Thymus (tissue), 11 donors: Measurements from ENCODE around the gene EPB41L4A. TPM values are rescaled to one million over a fixed set of nuclear protein-coding genes. Genes with fewer than 3 reads are reported as not detected.
"Not testable (repeated sequence)": the region's sequence is repeated elsewhere in the genome, so short reads cannot be mapped to it uniquely, and the experiment has no call there.

Source experiments
- DNase-seq, 9 donors: peaks; one replicate each; pipeline ENCODE4 v3.0.0-alpha.2; 2013; ENCODE audit warnings: low spot score in 9 of 9, low read depth in 6 of 9, missing footprints in 1 of 9
- H3K27ac ChIP-seq, 2 donors: one replicate each; pipeline ENCODE4 v1.5.1; 2013; ENCODE audit warnings: control low read depth in 1 of 2, low read depth in 1 of 2, low read length in 1 of 2, mild to moderate bottlenecking in 1 of 2, moderate library complexity in 1 of 2
- H3K27me3 ChIP-seq, 2 donors: one replicate each; pipeline ENCODE4 v1.5.1; 2013; ENCODE audit warnings: low read length in 1 of 2; ENCODE audit not compliant: control insufficient read depth in 2 of 2, insufficient read depth in 1 of 2
- H3K36me3 ChIP-seq, 2 donors: one replicate each; pipeline ENCODE4 v1.5.1; 2013; ENCODE audit warnings: low read length in 1 of 2, mild to moderate bottlenecking in 1 of 2, moderate library complexity in 1 of 2; ENCODE audit not compliant: control insufficient read depth in 2 of 2, insufficient read depth in 2 of 2
- H3K4me1 ChIP-seq, 2 donors: one replicate each; pipeline ENCODE4 v1.5.1; 2013; ENCODE audit warnings: low read length in 2 of 2; ENCODE audit not compliant: control insufficient read depth in 2 of 2, insufficient read depth in 2 of 2
- H3K4me3 ChIP-seq, 2 donors: one replicate each; pipeline ENCODE4 v1.5.1; 2013; ENCODE audit warnings: low read length in 2 of 2, control low read depth in 1 of 2, mild to moderate bottlenecking in 1 of 2
- H3K9me3 ChIP-seq, 2 donors: one replicate each; pipeline ENCODE4 v1.5.1; 2013; ENCODE audit warnings: low read length in 1 of 2, mild to moderate bottlenecking in 1 of 2; ENCODE audit not compliant: control insufficient read depth in 2 of 2, insufficient read depth in 1 of 2
- WGBS: extraction: QIAGEN DNeasy Blood & Tissue Kit; methylation state at CpG from one replicate; pipeline ENCODE4 v1.1.7; 2013; 5-methylcytosine and 5-hydroxymethylcytosine counted together
- polyA plus RNA-seq: library from polyadenylated mRNA; stranded (reverse); fragments of 200-250 nt; gene quantifications from one replicate; pipeline ENCODE4 v1.2.3, GENCODE V29; 2013
- total RNA-seq: library from RNA; stranded (reverse); fragments of 120-200 nt; gene quantifications from one replicate; pipeline ENCODE4 v1.2.4, GENCODE V29; 2013
- donor health status: healthy.

The EPB41L4A gene
- total and polyA plus RNA-seq, 2 donors, result 4.8 to 5.2 TPM

GRCh38 chr5:112407666-112408065 lies 11.4 kb downstream of the EPB41L4A start:
- Histone ChIP-seq H3K27ac (no peak overlapping the region), H3K36me3 (no peaks in the 10 kb centered on the region), H3K4me3 (no peak overlapping the region), H3K27me3 (peaks cover 0 to 7% of the 10 kb centered on the region in 2 donors), H3K9me3 (no peaks in the 10 kb centered on the region), H3K4me1 (no peaks in the 10 kb centered on the region)
- no peak for DNase-seq
- WGBS, result 71% methylated on average over 2 of the region's 2 CpGs

- Histone ChIP-seq H3K27me3 (peaks cover 0 to 7% of the 10 kb centered on the region in 2 donors), H3K9me3 (no peaks in the 10 kb centered on the region), H3K27ac (no peak overlapping the region), H3K4me1 (no peaks in the 10 kb centered on the region), H3K4me3 (no peak overlapping the region), H3K36me3 (no peaks in the 10 kb centered on the region)
- no peak for DNase-seq
Observed at GRCh38 chr5:112407240-112407639, 11.8 kb downstream of the EPB41L4A start.

DNA sequence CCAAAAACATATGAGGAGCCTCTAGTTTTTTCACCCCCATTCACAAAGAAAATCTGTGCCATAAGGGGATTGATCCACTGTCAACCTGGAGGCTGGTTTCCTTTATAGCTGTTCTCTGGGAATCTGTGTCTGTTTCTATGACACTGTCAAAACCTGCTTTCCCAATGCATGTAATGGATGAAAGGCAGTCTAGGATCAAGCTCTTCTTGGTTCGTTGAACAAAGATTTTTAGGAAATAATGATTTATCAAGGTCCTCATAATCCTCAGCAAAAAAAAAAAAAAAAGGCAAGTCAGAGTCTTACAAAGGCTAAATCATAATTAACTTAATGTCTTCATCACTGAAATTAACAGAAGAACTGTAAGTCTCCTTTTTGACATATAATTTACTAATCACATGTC lies 16.0 kb downstream of the EPB41L4A start:
- 87% methylated on average over 1 of the region's 1 CpG for WGBS
- no peaks in the 10 kb centered on the region for H3K27me3 ChIP-seq
- H3K4me3 ChIP-seq, result no peak overlapping the region
- DNase-seq, result no peak
- H3K9me3 ChIP-seq, result no peaks in the 10 kb centered on the region
- no peaks in the 10 kb centered on the region for H3K4me1 ChIP-seq
- H3K27ac ChIP-seq, result no peak overlapping the region
- no peaks in the 10 kb centered on the region for H3K36me3 ChIP-seq

- Histone ChIP-seq H3K4me1 (no peaks in the 10 kb centered on the region), H3K27ac (no peak overlapping the region), H3K36me3 (no peaks in the 10 kb centered on the region), H3K27me3 (no peaks in the 10 kb centered on the region), H3K4me3 (no peak overlapping the region), H3K9me3 (no peaks in the 10 kb centered on the region)
- WGBS, result 76% methylated on average over 5 of the region's 5 CpGs
- DNase-seq, result no peak
Observed at GRCh38 chr5:112401924-112402323, 17.2 kb downstream of the EPB41L4A start.

- Histone ChIP-seq H3K9me3 (no peaks in the 10 kb centered on the region), H3K4me1 (no peaks in the 10 kb centered on the region), H3K27ac (no peak overlapping the region), H3K36me3 (no peaks in the 10 kb centered on the region), H3K4me3 (no peak overlapping the region), H3K27me3 (no peaks in the 10 kb centered on the region)
- WGBS, result 96% methylated on average over 2 of the region's 2 CpGs
- no peak for DNase-seq
Observed at GRCh38 chr5:112397690-112398089, 21.4 kb downstream of the EPB41L4A start.

- Histone ChIP-seq H3K4me1 (no peaks in the 10 kb centered on the region), H3K9me3 (no peaks in the 10 kb centered on the region), H3K36me3 (no peaks in the 10 kb centered on the region), H3K4me3 (no peak overlapping the region), H3K27me3 (no peaks in the 10 kb centered on the region), H3K27ac (no peak overlapping the region)
- WGBS, result 92% methylated on average over 4 of the region's 4 CpGs
- DNase-seq, result no peak
Observed at GRCh38 chr5:112396430-112396829, 22.6 kb downstream of the EPB41L4A start.

DNA sequence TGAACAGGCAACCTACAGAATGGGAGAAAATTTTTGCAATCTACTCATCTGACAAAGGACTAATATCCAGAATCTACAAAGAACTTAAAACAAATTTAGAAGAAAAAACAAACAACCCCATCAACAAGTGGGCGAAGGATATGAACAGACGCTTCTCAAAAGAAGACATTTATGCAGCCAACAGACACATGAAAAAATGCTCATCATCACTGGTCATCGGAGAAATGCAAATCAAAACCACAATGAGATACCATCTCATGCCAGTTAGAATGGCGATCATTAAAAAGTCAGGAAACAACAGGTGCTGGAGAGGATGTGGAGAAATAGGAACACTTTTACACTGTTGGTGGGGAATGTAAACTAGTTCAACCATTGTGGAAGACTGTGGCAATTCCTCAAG lies 23.8 kb downstream of the EPB41L4A start:
- not testable (repeated sequence) for H3K27me3 ChIP-seq, H3K9me3 ChIP-seq, H3K4me3 ChIP-seq, H3K4me1 ChIP-seq, DNase-seq, H3K36me3 ChIP-seq, H3K27ac ChIP-seq
- WGBS, result 89% methylated on average over 4 of the region's 4 CpGs

GRCh38 chr5:112390327-112390726 lies 28.8 kb downstream of the EPB41L4A start:
- Histone ChIP-seq H3K36me3 (no peaks in the 10 kb centered on the region), H3K27me3 (no peaks in the 10 kb centered on the region), H3K4me3 (no peak overlapping the region), H3K9me3 (no peaks in the 10 kb centered on the region), H3K4me1 (no peaks in the 10 kb centered on the region), H3K27ac (no peak overlapping the region)
- WGBS, result 90% methylated on average over 8 of the region's 8 CpGs
- DNase-seq, result no peak

DNA sequence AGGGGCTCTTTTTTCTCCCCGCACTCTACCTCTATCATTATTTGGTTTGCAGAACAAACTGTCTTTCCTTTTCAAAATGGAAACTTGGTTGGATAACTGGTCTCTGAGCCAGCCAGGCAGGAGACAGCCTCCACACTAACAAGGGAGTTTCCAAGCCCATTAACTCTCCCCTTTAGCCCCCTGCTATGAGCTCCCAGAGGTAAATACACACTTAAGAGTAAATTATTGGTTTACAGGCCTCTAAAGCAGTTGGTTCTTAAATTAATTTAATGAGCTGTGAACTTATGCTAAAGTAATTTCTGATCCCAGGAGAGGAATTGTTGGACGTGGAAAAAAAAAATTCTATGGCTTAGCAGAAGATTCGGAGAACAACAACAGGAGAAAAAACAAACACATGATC lies 30.3 kb downstream of the EPB41L4A start:
- Histone ChIP-seq H3K27ac (no peak overlapping the region), H3K9me3 (no peaks in the 10 kb centered on the region), H3K36me3 (no peaks in the 10 kb centered on the region), H3K4me3 (no peak overlapping the region), H3K27me3 (no peaks in the 10 kb centered on the region), H3K4me1 (no peaks in the 10 kb centered on the region)
- 91% methylated on average over 3 of the region's 3 CpGs for WGBS
- no peak for DNase-seq

DNA sequence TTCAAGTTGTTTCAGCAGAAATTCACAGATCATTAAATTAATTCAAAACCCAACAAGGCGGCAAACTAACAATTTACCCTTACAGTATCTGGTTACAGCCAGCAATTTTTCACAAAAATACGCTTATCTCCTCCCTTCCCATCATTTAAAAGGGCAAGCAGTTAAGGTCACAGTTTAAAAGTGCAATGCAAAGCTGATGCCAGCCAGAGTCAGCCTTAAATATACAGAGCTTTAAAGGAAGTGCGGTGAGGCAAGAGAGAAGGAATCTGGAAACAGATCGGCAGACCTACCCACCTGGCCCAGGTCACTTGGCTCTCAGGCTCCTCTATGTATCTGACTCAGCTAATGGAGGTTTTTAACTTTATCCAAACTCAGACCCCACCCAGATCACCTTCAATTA lies 31.0 kb downstream of the EPB41L4A start:
- no peak for DNase-seq
- H3K27me3 ChIP-seq, result no peaks in the 10 kb centered on the region
- H3K27ac ChIP-seq, result no peak overlapping the region

More for the DNA sequence above, 31.0 kb downstream of the EPB41L4A start:
- no peak overlapping the region for H3K4me3 ChIP-seq
- H3K9me3 ChIP-seq, result no peaks in the 10 kb centered on the region
- no peaks in the 10 kb centered on the region for H3K36me3 ChIP-seq
- H3K4me1 ChIP-seq, result no peaks in the 10 kb centered on the region
- 90% methylated on average over 4 of the region's 4 CpGs for WGBS
